DMS153 treated with DMSO at 0.1 percent for 48 hours (cell line): ENCODE data around the gene CCDC47.

ENCODE experiments used
- DNase-seq: peaks from one replicate; lab custom pipeline; 2025; ENCODE audit not compliant: unreplicated experiment; lab: John Stamatoyannopoulos, UW

CCDC47 gene

GRCh38 chr17:63699638-63700527 is 73.5 kb downstream of the CCDC47 start, which contains the start of gene LIMD2:
Gene LIMD2 (minus strand): TSS chr17:63700125. CDS start chr17:63699298, 827 bp downstream.
- DNase-seq: peak; percentile 37

- no peak for DNase-seq
Measured at GRCh38 chr17:63698886-63699637, 74.3 kb downstream of the CCDC47 start.

GRCh38 chr17:63698381-63698885 is 75.0 kb downstream of the CCDC47 start:
- no peak for DNase-seq

- DNase-seq: no peak
Measured at GRCh38 chr17:63697341-63698286, 75.8 kb downstream of the CCDC47 start.

- DNase-seq: no peak
Measured at GRCh38 chr17:63696381-63696961, 76.9 kb downstream of the CCDC47 start.

- DNase-seq: no peak
Measured at GRCh38 chr17:63695889-63696288, 77.5 kb downstream of the CCDC47 start.
